Activated CD4-positive, alpha-beta T cell treated with anti-CD3 and anti-CD28 coated beads, Interleukin-2, amount 10 ng/mL, durations not matched to agents 7 days and 5 days (primary cell): Measurements from ENCODE around the gene SERTAD3. TPM values are rescaled to one million over a fixed set of nuclear protein-coding genes. Genes with fewer than 3 reads are reported as not detected.

Source experiments
- CTCF ChIA-PET: fragments of 350-600 bp; sonication (Branson Sonifier 250); formaldehyde crosslinking; loops from one replicate; lab custom pipeline; 2021; ENCODE audit warnings: antibody characterized with exemption; lab: Charles Lee
- POLR2A ChIA-PET: fragments of 350-600 bp; sonication (Branson Sonifier 250); formaldehyde crosslinking; loops from one replicate; lab custom pipeline; 2021; ENCODE audit warnings: antibody characterized with exemption; lab: Charles Lee
- DNase-seq: peaks from one replicate; pipeline ENCODE4 v3.0.0-alpha.2; 2020
- H3K27ac Mint-ChIP-seq: one replicate; pipeline ENCODE4 v1.8.0; 2021; ENCODE audit warnings: mild to moderate bottlenecking, moderate library complexity, mixed read lengths
- H3K27me3 Mint-ChIP-seq: one replicate; pipeline ENCODE4 v1.8.0; 2021; ENCODE audit warnings: mixed read lengths
- H3K36me3 Mint-ChIP-seq: one replicate; pipeline ENCODE4 v1.8.0; 2021; ENCODE audit warnings: low read depth, mixed read lengths
- H3K4me1 Mint-ChIP-seq: one replicate; pipeline ENCODE4 v1.8.0; 2021; ENCODE audit warnings: mixed read lengths
- H3K4me3 Mint-ChIP-seq: one replicate; pipeline ENCODE4 v1.8.0; 2021; ENCODE audit warnings: mild to moderate bottlenecking, moderate library complexity, mixed read lengths
- H3K9me3 Mint-ChIP-seq: one replicate; pipeline ENCODE4 v1.8.0; 2021; ENCODE audit warnings: mixed read lengths
- total RNA-seq, 2 experiments: library from RNA; stranded (reverse); gene quantifications; one replicate each; pipeline ENCODE4 v1.2.3, GENCODE V29; 2021

Gene SERTAD3
- total RNA-seq, 2 experiments from 2014 or later: 10.6 to 10.9 TPM

GRCh38 chr19:40394816-40395210 is 49.3 kb downstream of the SERTAD3 start:
- CTCF ChIA-PET: interaction anchor here (1.0 to 2.7 kb wide), 2 partner anchors 9 to 26 kb away, joined by 4 to 9 read pairs; no protein-coding TSS in a partner anchor
- H3K4me1 Mint-ChIP-seq: peaks cover 9% of the 10 kb centered on the region
- POLR2A ChIA-PET: no interaction called here
- H3K9me3 Mint-ChIP-seq: no peaks in the 10 kb centered on the region
- H3K27ac Mint-ChIP-seq: no peak overlapping the region
- no peak overlapping the region for H3K4me3 Mint-ChIP-seq
- no peak for DNase-seq
- no peaks in the 10 kb centered on the region for H3K36me3 Mint-ChIP-seq
- H3K27me3 Mint-ChIP-seq: no peaks in the 10 kb centered on the region

DNA sequence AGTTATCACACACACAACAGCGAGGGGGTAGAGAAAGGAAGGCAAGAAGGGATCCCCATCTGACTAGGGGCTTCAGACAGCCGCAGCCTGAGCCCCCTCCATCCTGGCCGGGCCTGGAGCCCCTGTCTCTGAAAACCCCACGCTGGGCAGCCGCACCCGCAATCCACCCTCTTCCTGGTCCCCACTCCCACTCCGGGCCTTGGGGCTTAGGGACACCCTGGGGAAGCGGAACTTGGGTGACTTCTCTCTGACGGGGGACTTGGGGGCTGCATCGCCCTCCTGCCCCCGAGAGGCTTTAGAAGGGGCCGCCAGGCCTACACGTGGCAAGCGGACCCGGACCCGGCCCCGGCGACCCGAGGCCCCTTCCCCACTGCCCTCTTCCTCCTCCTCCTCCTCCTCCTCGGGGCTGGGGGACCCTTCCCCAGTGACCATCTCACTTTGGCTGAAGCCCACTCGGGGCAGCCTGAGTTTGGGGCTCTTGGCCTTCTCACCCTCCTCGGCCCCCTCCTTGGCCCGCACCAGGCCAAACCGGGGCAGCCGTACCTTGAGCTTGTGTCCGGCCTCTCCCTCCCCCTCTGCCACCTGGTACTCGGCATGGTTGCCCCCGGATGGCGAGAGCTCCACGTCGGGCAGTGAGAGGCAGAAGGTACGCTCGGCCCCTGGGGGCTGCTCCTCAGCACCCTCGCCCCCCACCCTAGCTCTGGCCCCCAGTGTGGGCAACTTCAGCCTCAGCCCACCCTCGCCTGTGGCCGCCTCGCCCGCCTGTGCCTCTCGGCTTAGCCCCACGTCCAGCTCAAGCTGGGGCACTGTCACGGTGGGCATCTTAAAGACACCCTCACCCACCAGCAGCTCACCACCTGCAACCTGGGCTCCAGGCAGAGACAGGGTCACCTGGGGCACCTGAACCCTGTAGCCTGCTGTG is 50.0 kb downstream of the SERTAD3 start:
- H3K27ac Mint-ChIP-seq: no peak overlapping the region
- CTCF ChIA-PET: interaction anchor here (2.7 kb wide), 1 partner anchor 27 kb away, joined by 9 read pairs; no protein-coding TSS in a partner anchor

DNA sequence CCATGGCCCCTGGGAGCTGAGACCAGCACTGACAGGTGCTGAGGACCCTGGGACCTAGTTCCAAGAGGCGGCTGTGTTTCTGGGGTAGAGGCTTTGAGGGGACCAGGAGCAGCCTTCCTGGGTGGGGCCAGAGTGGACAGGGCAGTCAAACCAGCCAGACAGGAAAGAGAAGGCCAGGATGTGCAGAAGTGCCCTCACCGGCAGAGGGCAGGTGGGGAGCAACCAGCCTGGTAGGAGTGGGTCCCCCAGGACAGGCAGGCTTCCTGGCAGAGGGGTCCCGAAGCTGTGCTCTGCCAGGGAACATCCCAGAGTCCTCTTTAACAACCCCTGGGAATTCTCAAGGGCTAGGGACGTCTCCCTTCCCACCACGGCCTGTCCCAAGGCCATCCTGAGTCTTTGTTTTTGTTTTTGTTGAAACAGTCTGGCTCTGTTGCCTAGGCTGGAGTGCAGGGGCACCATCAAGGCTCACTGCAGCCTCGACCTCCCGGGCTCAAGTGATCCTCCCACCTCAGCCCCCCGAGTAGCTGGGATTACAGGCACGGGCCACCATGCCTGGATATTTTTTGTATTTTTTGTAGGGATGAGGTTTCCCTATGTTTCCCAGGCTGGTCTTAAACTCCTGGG is 51.1 kb downstream of the SERTAD3 start:
- POLR2A ChIA-PET: no interaction called here
- Mint-ChIP-seq H3K27me3 (no peaks in the 10 kb centered on the region), H3K36me3 (no peaks in the 10 kb centered on the region), H3K4me1 (no peaks in the 10 kb centered on the region), H3K27ac (no peak overlapping the region), H3K9me3 (no peaks in the 10 kb centered on the region), H3K4me3 (no peak overlapping the region)
- CTCF ChIA-PET: no interaction called here
- no peak for DNase-seq

More for the DNA sequence above, 50.0 kb downstream of the SERTAD3 start:
- Mint-ChIP-seq H3K4me1 (peaks cover 6% of the 10 kb centered on the region), H3K27me3 (no peaks in the 10 kb centered on the region), H3K36me3 (no peaks in the 10 kb centered on the region), H3K9me3 (no peaks in the 10 kb centered on the region), H3K4me3 (no peak overlapping the region)
- POLR2A ChIA-PET: no interaction called here
- no peak for DNase-seq

DNA sequence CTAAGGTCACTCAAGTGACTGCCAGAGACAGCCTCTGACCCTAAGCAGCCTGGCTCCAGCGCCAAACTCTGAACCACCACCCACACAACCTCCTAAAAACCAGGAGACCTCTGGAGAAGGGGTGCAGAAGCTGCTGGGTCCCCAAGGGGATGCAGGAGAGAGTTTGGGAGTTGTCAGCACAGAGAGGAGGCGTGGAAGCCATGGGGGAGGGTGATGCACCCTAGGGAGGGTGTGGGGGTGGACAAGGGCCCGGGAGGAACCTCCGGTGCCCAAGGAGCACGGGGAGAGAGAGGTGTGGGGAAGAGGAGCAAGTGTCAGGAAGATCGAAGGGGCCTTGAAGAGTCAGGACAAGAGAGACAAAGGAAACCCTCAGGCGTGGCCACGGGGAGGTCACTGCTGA is 52.0 kb downstream of the SERTAD3 start:
- H3K36me3 Mint-ChIP-seq: no peaks in the 10 kb centered on the region
- POLR2A ChIA-PET: no interaction called here
- no peak overlapping the region for H3K4me3 Mint-ChIP-seq
- no peaks in the 10 kb centered on the region for H3K27me3 Mint-ChIP-seq
- H3K9me3 Mint-ChIP-seq: no peaks in the 10 kb centered on the region
- CTCF ChIA-PET: no interaction called here
- H3K27ac Mint-ChIP-seq: no peak overlapping the region
- no peaks in the 10 kb centered on the region for H3K4me1 Mint-ChIP-seq
- DNase-seq: no peak

Other genes starting within 250 kb of the SERTAD3 start
- not detected for gene TTC9B, start 226.0 kb downstream of the SERTAD3 start, total RNA-seq
- under 1 TPM; 0.27 to 0.35 TPM for gene CCNP, start 217.6 kb downstream of the SERTAD3 start, total RNA-seq
- gene AKT2, start 159.0 kb downstream of the SERTAD3 start, total RNA-seq: 100 to 1,000 TPM; 131 to 148 TPM
- 10 to 100 TPM; 21.8 to 25.3 TPM for gene C19orf47, start 95.9 kb downstream of the SERTAD3 start, total RNA-seq
- gene PLD3, start 95.6 kb downstream of the SERTAD3 start, total RNA-seq: 10 to 100 TPM; 70.8 to 73.7 TPM
- gene HIPK4, start 54.2 kb downstream of the SERTAD3 start, total RNA-seq: not detected
- under 1 TPM; 0.75 to 0.94 TPM for gene PRX, start 31.0 kb downstream of the SERTAD3 start, total RNA-seq
- 1 to 10 TPM; 6.2 to 9.7 TPM for gene SERTAD1, start 18.3 kb downstream of the SERTAD3 start, total RNA-seq
- 10 to 100 TPM; 18.5 to 20.0 TPM for gene BLVRB, start 21.4 kb upstream of the SERTAD3 start, total RNA-seq
- under 1 TPM; 0.23 to 0.50 TPM for gene SPTBN4, start 22.7 kb upstream of the SERTAD3 start, total RNA-seq
- 100 to 1,000 TPM; 147 to 158 TPM for gene SHKBP1, start 132.5 kb upstream of the SERTAD3 start, total RNA-seq
- 10 to 100 TPM; 71.3 to 75.7 TPM for gene LTBP4, start 157.0 kb upstream of the SERTAD3 start, total RNA-seq
- 1 to 10 TPM; 5.7 to 7.3 TPM for gene NUMBL, start 246.3 kb upstream of the SERTAD3 start, total RNA-seq